ENCODE data around the gene THSD4.

The THSD4 gene

DNA sequence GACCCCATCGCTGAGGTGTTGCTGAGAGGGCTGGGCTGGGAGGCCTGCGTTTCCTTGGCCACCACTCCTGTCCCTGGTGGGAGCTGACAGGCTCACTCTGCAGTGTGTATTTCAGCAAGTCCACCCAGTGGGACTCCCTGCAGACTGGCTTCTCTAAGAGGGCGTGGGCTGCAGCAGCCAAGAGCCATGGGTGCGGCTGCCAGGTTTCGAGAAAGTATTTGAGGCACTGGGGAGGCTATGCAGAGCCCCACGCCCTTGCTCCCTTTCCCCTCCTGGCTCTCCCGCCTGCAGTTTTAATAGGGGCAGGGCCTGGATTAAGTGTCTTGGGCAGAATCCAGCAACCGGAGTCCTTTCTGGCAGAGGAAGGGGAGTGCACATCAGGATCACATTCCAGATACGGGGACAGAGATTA lies 242.1 kb downstream of the THSD4 start:
- Histone ChIP-seq H3K4me2 (ENCODE audit: low read depth, low read length) (no peak overlapping the region), H3K79me2 (ENCODE audit: low read length) (no peaks in the 10 kb centered on the region), H3K27me3 (replicated peaks; ENCODE audit: insufficient read depth, low read length) (no peaks in the 10 kb centered on the region), H4K20me1 (ENCODE audit: insufficient read depth, low read length) (no peaks in the 10 kb centered on the region), H3K9me2 (replicated peaks; ENCODE audit: insufficient read depth, low read length) (no peaks in the 10 kb centered on the region), H3K9ac (ENCODE audit: low read length) (no peak overlapping the region), H3K36me3 (replicated peaks; ENCODE audit: insufficient read depth, low read length) (no peaks in the 10 kb centered on the region), H3K27ac (ENCODE audit: low read length) (no peak overlapping the region), H2AFZ (ENCODE audit: low read length) (no peak overlapping the region), H3K4me3 (ENCODE audit: low read length) (no peak overlapping the region), H3F3A (ENCODE audit: insufficient read depth, low read length) (no peaks in the 10 kb centered on the region), H3K9me3 (replicated peaks; ENCODE audit: insufficient read depth, low read length) (no peaks in the 10 kb centered on the region), H3K4me1 (ENCODE audit: low read length) (no peaks in the 10 kb centered on the region)
- TF ChIP-seq, protein P1, sequence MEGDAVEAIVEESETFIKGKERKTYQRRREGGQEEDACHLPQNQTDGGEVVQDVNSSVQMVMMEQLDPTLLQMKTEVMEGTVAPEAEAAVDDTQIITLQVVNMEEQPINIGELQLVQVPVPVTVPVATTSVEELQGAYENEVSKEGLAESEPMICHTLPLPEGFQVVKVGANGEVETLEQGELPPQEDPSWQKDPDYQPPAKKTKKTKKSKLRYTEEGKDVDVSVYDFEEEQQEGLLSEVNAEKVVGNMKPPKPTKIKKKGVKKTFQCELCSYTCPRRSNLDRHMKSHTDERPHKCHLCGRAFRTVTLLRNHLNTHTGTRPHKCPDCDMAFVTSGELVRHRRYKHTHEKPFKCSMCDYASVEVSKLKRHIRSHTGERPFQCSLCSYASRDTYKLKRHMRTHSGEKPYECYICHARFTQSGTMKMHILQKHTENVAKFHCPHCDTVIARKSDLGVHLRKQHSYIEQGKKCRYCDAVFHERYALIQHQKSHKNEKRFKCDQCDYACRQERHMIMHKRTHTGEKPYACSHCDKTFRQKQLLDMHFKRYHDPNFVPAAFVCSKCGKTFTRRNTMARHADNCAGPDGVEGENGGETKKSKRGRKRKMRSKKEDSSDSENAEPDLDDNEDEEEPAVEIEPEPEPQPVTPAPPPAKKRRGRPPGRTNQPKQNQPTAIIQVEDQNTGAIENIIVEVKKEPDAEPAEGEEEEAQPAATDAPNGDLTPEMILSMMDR (IDR thresholded peaks at IDR 0.05; ENCODE audit: low read length): no peak
- TF ChIP-seq EZH2phosphoT487 (IDR thresholded peaks at IDR 0.05; ENCODE audit: low read length): no peak
- no peak for TF ChIP-seq EZH2 (optimal IDR thresholded peaks at IDR 0.05; ENCODE audit: low read depth, low read length)
- no peak for DNase-seq

- no peaks in the 10 kb centered on the region for H3K9me2 ChIP-seq (replicated peaks; ENCODE audit: insufficient read depth, low read length)
- H3K4me2 ChIP-seq (ENCODE audit: low read depth, low read length): no peak overlapping the region
- no peak overlapping the region for H3K4me3 ChIP-seq (ENCODE audit: low read length)
- H3F3A ChIP-seq (ENCODE audit: insufficient read depth, low read length): no peaks in the 10 kb centered on the region
- no peaks in the 10 kb centered on the region for H3K36me3 ChIP-seq (replicated peaks; ENCODE audit: insufficient read depth, low read length)
- H3K27ac ChIP-seq (ENCODE audit: low read length): no peak overlapping the region
- no peak overlapping the region for H2AFZ ChIP-seq (ENCODE audit: low read length)
- no peaks in the 10 kb centered on the region for H4K20me1 ChIP-seq (ENCODE audit: insufficient read depth, low read length)
- H3K27me3 ChIP-seq (replicated peaks; ENCODE audit: insufficient read depth, low read length): no peaks in the 10 kb centered on the region
- no peaks in the 10 kb centered on the region for H3K4me1 ChIP-seq (ENCODE audit: low read length)
- TF ChIP-seq, protein P1 (IDR thresholded peaks at IDR 0.05; ENCODE audit: low read length): no peak
- TF ChIP-seq EZH2phosphoT487 (IDR thresholded peaks at IDR 0.05; ENCODE audit: low read length) (no peak), EZH2 (optimal IDR thresholded peaks at IDR 0.05; ENCODE audit: low read depth, low read length) (no peak)
- no peak overlapping the region for H3K9ac ChIP-seq (ENCODE audit: low read length)
- no peak for DNase-seq
- no peaks in the 10 kb centered on the region for H3K9me3 ChIP-seq (replicated peaks; ENCODE audit: insufficient read depth, low read length)
- no peaks in the 10 kb centered on the region for H3K79me2 ChIP-seq (ENCODE audit: low read length)
These were observed 242.7 kb downstream of the THSD4 start for GRCh38 chr15:71357967-71358366.

DNA sequence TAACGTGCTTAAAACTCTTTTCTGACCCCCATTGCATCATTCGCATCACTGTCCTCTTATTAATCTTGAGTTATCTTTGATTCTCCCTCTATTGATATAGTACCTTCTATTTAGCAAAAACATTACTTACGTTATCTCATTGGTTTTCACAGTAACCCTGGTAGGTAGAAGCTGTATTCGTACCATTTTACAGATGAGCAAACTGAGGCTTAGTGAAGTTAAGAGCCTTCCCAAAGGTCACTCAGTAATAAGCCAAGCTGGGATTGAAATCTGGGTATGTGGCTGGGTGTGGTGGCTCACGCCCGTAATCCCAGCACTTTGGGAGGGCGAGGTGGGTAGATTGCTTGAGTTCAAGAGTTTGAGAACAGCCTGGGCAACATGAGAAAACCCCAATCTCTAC lies 244.0 kb downstream of the THSD4 start:
- no peak for DNase-seq
- H3K9me3 ChIP-seq (replicated peaks; ENCODE audit: insufficient read depth, low read length): no peaks in the 10 kb centered on the region
- no peaks in the 10 kb centered on the region for H3K79me2 ChIP-seq (ENCODE audit: low read length)
- H3K9me2 ChIP-seq (replicated peaks; ENCODE audit: insufficient read depth, low read length): no peaks in the 10 kb centered on the region
- H3K9ac ChIP-seq (ENCODE audit: low read length): no peak overlapping the region
- H3K27me3 ChIP-seq (replicated peaks; ENCODE audit: insufficient read depth, low read length): no peaks in the 10 kb centered on the region
- no peak overlapping the region for H3K27ac ChIP-seq (ENCODE audit: low read length)
- TF ChIP-seq, protein P1 (IDR thresholded peaks at IDR 0.05; ENCODE audit: low read length): no peak
- TF ChIP-seq EZH2 (optimal IDR thresholded peaks at IDR 0.05; ENCODE audit: low read depth, low read length) (no peak), EZH2phosphoT487 (IDR thresholded peaks at IDR 0.05; ENCODE audit: low read length) (no peak)
- no peaks in the 10 kb centered on the region for H3K4me1 ChIP-seq (ENCODE audit: low read length)
- H3K4me3 ChIP-seq (ENCODE audit: low read length): no peak overlapping the region
- no peak overlapping the region for H3K4me2 ChIP-seq (ENCODE audit: low read depth, low read length)
- no peaks in the 10 kb centered on the region for H3F3A ChIP-seq (ENCODE audit: insufficient read depth, low read length)
- H4K20me1 ChIP-seq (ENCODE audit: insufficient read depth, low read length): no peaks in the 10 kb centered on the region
- no peak overlapping the region for H2AFZ ChIP-seq (ENCODE audit: low read length)
- no peaks in the 10 kb centered on the region for H3K36me3 ChIP-seq (replicated peaks; ENCODE audit: insufficient read depth, low read length)

All from MM.1S (cell line).